Measurements from ENCODE around the gene PDE11A. TPM values are rescaled to one million over a fixed set of nuclear protein-coding genes. Genes with fewer than 3 reads are reported as not detected.

The PDE11A gene
- total and polyA plus RNA-seq, 2 of the 13 experiments (the other 11 are each of a cell fraction or from before 2014, with no cell fraction given): 1.2 to 1.7 TPM

DNA sequence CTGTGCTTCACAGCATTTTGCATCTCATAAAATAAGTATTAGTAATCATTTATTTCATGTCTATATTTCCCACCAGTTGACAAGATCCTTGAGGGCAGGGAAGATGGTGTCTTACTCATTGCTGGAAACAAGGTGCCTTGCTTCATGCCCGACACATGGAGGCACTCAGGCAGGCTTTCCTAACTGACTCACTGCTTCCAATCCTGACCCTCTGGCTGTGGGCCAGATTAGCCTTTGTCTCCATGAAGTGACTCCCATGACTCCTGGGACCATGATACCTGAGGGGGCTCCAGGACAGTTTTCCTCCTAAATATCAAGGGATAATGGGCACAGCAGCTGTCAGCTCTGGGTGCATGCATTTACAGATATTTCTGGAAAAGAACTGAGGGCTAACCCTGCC is 405.0 kb downstream of the PDE11A start:
- Histone ChIP-seq H3K9me3 (ENCODE audit: low read length) (no peaks in the 10 kb centered on the region), H3K4me3 (replicated peaks in 1 of 3; ENCODE audit: insufficient read depth in 1 of 3, low read depth in 2 of 3, low read length in 3 of 3) (no peak overlapping the region), H2AFZ (ENCODE audit: low read length) (no peak overlapping the region), H3K27ac (ENCODE audit: extremely low read length, insufficient read depth, low read length) (no peak overlapping the region), H3K36me3 (replicated peaks in 1 of 2; ENCODE audit: control insufficient read depth in 1 of 2, insufficient read depth in 2 of 2, low read length in 2 of 2) (no peaks in the 10 kb centered on the region), H4K20me1 (ENCODE audit: insufficient read depth, low read length) (no peaks in the 10 kb centered on the region), H3K27me3 (ENCODE audit: control insufficient read depth in 1 of 2, insufficient read depth in 2 of 2, low read length in 2 of 2) (no peaks in the 10 kb centered on the region), H3K4me1 (ENCODE audit: insufficient read depth, low read length) (no peaks in the 10 kb centered on the region), H3K9ac (ENCODE audit: insufficient read depth, low read depth, low read length) (no peak overlapping the region), H3K79me2 (ENCODE audit: insufficient read depth, low read length) (no peaks in the 10 kb centered on the region), H3K4me2 (ENCODE audit: low read depth, low read length) (no peak overlapping the region)
- TF ChIP-seq ZNF12 (CRISPR knock-in tag; IDR thresholded peaks at IDR 0.05) (no peak), SMARCC2 (IDR thresholded peaks at IDR 0.05) (no peak)
- intact Hi-C loops (cut with micrococcal nuclease; ENCODE audit: unreplicated experiment): no loop called here
- ATAC-seq (no peak), DNase-seq (ENCODE audit: low spot score) (no peak), FAIRE-seq (no peak)
- ChIA-PET POLR2A (no interaction called here), CTCF (ENCODE audit: low intra/inter-chr PET ratio, low total read pairs) (no interaction called here)
- in situ Hi-C loops (cut with HindIII; ENCODE audit: extremely low pct_ligation_motif_present, low pct_unique_long_range_greater_than_20kb): no loop called here
- BruUV-seq (replicated peaks): no TSS peak
- 0% methylated on average over 1 of the region's 1 CpG for WGBS (ENCODE audit: low lambda C conversion rate)

GRCh38 chr2:177666408-177666807 is 406.2 kb downstream of the PDE11A start:
- intact Hi-C loops (cut with micrococcal nuclease; ENCODE audit: unreplicated experiment) (no loop called here), in situ Hi-C loops (cut with HindIII; ENCODE audit: extremely low pct_ligation_motif_present, low pct_unique_long_range_greater_than_20kb) (no loop called here)
- H3K79me2 ChIP-seq (ENCODE audit: insufficient read depth, low read length): no peaks in the 10 kb centered on the region
- no peaks in the 10 kb centered on the region for H3K36me3 ChIP-seq (replicated peaks in 1 of 2; ENCODE audit: control insufficient read depth in 1 of 2, insufficient read depth in 2 of 2, low read length in 2 of 2)
- H3K9ac ChIP-seq (ENCODE audit: insufficient read depth, low read depth, low read length): no peak overlapping the region
- TF ChIP-seq ZNF225 (CRISPR knock-in tag; IDR thresholded peaks at IDR 0.05): no peak
- no peak for TF ChIP-seq POLR2G (IDR thresholded peaks at IDR 0.05; ENCODE audit: low read depth, low read length)
- TF ChIP-seq BCLAF1 (IDR thresholded peaks at IDR 0.05): no peak
- TF ChIP-seq MEIS1 (CRISPR knock-in tag; IDR thresholded peaks at IDR 0.05; ENCODE audit: borderline replicate concordance): no peak
- no peak for TF ChIP-seq GMEB1 (CRISPR knock-in tag; IDR thresholded peaks at IDR 0.05; ENCODE audit: borderline replicate concordance)
- TF ChIP-seq HOXA9 (CRISPR knock-in tag; IDR thresholded peaks at IDR 0.05; ENCODE audit: borderline replicate concordance): no peak
- TF ChIP-seq, protein P1, sequence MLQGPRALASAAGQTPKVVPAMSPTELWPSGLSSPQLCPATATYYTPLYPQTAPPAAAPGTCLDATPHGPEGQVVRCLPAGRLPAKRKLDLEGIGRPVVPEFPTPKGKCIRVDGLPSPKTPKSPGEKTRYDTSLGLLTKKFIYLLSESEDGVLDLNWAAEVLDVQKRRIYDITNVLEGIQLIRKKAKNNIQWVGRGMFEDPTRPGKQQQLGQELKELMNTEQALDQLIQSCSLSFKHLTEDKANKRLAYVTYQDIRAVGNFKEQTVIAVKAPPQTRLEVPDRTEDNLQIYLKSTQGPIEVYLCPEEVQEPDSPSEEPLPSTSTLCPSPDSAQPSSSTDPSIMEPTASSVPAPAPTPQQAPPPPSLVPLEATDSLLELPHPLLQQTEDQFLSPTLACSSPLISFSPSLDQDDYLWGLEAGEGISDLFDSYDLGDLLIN (CRISPR knock-in tag; IDR thresholded peaks at IDR 0.05; ENCODE audit: borderline replicate concordance): no peak
- no peak for TF ChIP-seq ZNF180 (CRISPR knock-in tag; IDR thresholded peaks at IDR 0.05; ENCODE audit: borderline replicate concordance, low read depth)
- H3K27ac ChIP-seq (ENCODE audit: extremely low read length, insufficient read depth, low read length): no peak overlapping the region
- no peaks in the 10 kb centered on the region for H3K27me3 ChIP-seq (ENCODE audit: control insufficient read depth in 1 of 2, insufficient read depth in 2 of 2, low read length in 2 of 2)
- FAIRE-seq (no peak), DNase-seq (ENCODE audit: low spot score) (no peak), ATAC-seq (no peak)
- POLR2A ChIA-PET: no interaction called here
- CTCF ChIA-PET (ENCODE audit: low intra/inter-chr PET ratio, low total read pairs): no interaction called here
- H4K20me1 ChIP-seq (ENCODE audit: insufficient read depth, low read length): no peaks in the 10 kb centered on the region
- no peaks in the 10 kb centered on the region for H3K9me3 ChIP-seq (ENCODE audit: low read length)
- no peaks in the 10 kb centered on the region for H3K4me1 ChIP-seq (ENCODE audit: insufficient read depth, low read length)
- BruUV-seq (replicated peaks): no TSS peak
- no peak overlapping the region for H2AFZ ChIP-seq (ENCODE audit: low read length)
- no peak overlapping the region for H3K4me2 ChIP-seq (ENCODE audit: low read depth, low read length)
- no peak overlapping the region for H3K4me3 ChIP-seq (replicated peaks in 1 of 3; ENCODE audit: insufficient read depth in 1 of 3, low read depth in 2 of 3, low read length in 3 of 3)
